ENCODE results near the gene PBX1.

Gene PBX1

DNA sequence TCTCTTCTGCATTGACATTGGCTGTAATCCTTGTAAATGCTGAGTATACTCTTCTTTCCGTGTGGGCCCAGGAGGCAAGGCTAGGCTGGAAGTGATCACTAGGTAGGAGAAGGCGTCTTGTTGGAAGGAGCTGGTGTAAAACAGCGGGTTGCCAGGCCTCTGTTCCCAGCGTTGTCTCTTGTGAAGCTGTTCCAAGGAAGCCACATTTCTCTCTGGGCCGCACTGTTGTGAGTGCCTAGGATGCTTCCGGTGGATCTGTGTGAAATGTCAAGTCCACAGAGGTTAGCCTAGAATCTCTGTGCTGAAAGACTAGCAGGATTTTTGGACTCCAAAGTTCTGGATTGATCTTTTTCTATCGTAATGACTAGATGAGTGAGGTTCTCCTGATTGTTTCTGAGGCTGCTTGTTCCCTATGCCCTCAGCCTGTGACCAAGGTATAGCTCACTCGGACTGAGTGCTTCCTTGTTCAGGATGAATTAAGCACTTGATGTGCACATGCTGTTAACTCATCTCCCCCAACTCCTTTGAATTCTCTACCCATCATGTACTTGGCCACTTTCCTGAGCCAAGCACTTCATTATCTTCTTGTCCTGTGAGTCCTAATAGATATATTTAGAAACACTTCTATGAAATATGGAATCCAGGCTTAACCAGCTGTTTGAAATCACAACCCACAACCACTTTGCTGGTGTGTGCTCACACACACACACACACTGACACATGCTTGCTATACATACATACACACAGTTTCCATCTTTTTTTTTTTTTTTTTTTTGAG, 63.3 kb downstream of the PBX1 start:
- DNase-seq = no peak

DNA sequence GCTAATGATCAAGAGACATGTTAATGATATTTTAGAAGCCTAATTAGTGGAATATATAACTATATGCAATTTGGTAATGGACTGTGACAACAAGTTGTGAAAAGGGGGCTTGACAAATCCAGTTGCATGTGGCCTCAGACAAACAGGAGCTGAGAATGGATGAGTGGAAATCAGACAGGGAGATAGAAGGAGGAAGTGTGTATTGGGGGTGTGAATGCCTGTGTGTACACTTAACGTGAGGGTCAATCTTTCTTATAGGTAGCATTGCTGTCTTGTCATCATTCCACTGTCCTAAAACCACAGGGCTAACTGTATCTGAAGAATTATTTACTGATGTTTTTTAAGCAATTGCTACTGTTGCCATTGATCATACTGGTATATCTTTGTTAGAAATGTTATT, 64.8 kb downstream of the PBX1 start:
- no peak for DNase-seq

DNA sequence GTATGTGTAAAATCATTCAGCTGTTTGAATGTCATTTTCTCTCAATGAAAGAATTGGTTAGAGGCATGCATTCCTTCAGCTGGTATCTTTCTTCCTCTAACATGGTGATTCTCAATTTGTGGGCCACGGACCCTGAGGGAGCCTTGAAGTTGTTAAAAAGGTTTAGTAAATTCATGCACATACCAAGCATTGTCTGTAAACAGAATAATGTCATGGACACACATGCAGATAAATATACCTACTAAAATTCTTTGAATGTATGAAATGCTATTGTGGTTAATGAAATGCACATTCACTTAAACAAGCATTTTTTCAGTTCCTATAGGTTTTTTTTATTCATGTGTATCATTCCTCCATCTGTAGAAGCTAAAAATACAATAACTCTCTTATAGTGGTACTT, 65.4 kb downstream of the PBX1 start:
- DNase-seq = no peak

DNA sequence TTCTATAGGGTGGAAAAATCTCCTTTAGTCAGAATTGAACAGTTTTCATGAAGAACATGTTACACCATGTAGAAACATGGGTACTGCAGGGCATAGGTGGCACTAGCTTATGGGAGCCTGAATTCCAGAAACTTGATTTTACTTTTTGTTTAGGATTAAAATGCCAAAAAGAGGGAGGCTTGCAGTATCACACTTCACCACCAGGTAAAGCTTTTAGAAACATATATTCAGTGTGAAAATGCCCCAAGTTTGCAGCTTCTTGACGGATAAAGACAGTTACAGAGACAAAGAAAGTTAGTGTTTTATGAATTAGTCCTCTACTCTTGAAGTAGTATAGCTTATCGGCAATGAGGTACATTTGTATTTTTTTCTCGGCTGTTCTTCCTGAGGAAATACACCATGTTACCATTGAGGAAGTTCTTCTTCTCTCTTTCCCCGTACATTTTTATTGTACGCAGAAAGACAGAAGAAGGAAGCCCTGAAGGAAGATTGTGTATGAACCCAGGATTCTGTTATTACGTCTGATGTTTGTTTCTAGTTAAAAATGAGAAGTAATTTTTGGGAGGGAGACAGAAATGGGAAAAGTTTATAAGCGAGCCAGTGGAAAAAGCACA, 66.1 kb downstream of the PBX1 start:
- DNase-seq = no peak

DNA sequence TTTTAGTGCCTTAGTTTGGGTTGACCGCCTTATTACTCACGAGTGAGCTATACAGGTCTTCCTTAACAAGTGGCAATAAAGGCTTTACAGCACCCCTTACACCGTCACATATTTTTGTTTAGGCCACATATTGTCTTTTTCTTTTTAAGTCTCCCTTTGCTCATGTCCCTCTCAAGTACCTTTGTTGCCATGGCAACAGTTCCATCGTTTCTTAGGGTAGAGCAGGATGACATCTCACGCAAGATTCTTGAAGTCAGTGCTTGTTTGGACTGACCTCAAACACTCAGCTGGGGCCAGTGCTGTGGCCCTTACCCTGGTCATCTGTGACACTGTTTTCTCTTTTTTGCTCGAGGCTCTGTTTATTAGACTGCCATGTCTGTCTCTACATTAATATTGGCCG, 69.8 kb downstream of the PBX1 start:
- no peak for DNase-seq

DNA sequence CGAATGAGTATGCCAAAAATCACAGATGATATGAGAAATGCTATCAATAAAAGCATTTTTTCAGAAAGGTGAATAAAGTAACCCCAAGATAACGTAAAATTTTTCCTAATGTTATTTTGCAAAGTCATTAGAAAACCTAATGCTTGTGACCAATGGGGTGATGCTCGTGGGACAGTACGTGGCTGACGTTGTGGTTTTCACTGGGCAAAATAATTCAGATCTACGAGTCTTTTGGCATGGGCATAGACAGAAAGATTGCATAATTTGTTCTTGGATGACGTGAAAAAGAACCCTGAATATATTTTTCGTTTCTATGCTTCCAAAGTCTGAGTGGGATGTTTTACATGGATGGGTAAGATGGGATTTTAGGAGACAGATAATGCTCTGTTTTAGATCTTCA, 71.0 kb downstream of the PBX1 start:
- DNase-seq = no peak

DNA sequence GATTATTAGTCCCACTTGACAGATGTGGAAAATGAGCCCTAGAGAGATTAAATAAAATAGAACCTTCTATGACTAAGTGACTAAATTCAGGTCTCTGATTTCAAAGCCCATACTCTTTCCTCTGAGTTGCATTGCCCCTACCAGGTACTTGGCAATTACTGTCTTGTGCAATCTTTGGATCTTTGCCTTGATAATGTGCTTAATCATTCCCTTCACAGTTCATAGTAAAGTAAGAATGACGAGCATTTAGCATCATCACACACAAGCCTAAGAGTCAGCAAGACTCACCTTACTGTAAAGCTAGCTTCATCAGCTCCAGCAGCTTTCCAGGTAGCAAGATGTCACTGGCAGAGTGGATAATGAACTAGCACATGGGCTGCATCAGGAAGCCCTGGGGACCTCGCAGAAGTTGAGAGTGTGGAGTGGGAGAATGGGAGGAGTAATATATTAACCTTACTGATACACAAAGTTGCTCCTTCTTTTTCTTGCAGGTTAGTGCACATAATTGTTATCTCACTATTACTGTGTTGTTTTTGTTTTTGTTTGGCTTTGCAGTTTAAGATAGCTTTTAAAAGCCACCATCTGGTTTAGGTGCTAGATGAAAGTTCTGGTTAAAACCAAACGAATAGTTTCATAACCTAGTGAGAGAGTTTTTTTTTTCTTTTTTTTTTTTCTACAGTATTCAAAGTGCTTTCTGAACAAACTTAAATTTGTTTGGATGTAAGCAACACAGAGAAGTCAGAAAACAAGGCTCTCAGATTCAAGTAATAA, 71.8 kb downstream of the PBX1 start:
- DNase-seq = no peak

DNA sequence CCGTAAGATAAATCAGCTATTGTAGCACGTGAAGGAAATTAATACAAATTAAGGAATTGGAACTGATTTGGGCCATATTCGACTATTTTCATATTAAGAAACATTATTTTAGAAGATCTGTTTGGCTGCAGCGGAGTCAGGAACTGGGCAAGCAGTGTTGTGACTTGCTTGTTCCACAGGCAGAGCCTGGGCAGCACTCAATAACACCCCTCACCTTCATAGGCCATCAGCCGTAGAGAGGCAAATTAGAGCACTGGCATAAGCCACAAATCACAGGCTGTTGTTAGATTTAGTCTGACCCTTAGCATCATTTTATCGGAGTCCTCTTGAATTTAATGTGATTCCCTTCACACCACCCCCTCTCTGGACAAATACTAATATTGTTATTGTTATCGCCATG, 72.8 kb downstream of the PBX1 start:
- no peak for DNase-seq

DNA sequence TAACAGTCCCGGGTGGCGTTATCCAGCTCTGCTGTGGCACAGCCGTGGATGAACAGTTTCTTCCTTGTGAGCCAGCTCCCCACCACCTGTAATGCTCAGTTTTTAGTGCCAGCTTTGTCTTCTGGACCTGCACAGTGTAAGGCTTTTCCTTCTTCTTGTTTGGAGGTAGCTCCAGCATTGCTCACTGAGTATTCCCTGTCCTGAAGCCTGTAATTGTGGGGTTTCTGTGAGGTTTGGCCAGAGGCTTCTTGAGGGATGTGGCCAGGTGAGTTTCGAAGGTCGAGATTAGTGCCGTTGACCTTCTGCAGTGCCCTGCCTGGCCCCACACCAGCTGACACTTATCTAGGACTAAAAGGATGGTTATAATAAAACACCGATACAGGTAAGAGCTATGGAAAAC, 75.0 kb downstream of the PBX1 start:
- DNase-seq = no peak

GRCh38 chr1:164635059-164635802, 76.2 kb downstream of the PBX1 start:
- DNase-seq = no peak

GRCh38 chr1:164635803-164636731, 77.1 kb downstream of the PBX1 start:
- DNase-seq = no peak

GRCh38 chr1:164636757-164637156, 77.8 kb downstream of the PBX1 start:
- no peak for DNase-seq

GRCh38 chr1:164637461-164638375, 78.7 kb downstream of the PBX1 start:
- DNase-seq = no peak

- DNase-seq = no peak
Measured at GRCh38 chr1:164638492-164639202, 79.7 kb downstream of the PBX1 start.

DNA sequence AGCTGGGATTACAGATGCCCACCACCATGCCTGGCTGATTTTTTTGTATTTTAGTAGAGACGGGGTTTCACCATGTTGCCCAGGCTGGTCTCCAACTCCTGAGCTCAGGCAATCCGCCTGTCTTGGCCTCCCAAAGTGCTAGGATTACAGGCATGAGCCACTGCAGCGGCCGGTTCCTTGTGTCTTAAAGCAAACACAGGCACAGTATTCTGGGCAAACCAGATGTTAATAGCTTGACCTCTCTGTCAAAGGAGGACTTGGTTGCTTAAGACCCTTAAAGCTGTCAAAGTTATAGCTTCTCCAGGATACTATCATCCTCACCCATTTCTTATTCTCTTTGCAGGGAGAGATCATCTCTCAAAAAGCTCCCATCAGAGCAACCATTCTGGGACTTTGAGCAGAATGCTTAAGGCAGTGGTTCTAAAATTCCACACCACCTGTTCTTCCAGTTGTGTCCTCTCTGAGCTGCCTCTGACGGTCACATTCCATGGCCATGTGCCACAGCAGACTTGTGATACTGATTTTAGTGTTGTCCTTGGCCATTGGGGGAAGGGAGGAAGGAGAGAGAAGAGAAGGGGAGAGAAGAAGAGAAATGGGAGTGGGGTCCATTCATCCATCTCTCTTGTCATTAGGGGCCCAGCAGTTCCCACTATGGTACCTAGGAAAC, 81.8 kb downstream of the PBX1 start:
- DNase-seq = no peak

DNA sequence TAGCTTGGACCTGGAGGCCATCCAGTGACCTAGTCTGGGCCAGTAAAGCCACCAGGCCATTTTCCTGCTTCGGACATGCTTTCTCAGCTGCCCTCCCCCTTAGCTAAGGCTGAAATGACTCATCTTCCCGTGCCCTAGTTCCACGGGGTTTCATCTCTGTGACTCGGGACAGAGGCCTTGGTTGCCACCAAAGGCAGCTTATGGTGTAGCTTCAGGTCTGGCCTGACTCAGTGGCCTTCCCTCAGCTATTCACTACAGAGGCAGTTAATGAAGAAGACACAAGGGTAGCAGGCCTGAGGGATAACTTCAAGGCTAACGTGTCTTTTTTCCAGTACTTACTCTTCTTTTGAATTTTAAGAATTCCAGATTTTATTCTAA, 82.4 kb downstream of the PBX1 start:
- DNase-seq = no peak

DNA sequence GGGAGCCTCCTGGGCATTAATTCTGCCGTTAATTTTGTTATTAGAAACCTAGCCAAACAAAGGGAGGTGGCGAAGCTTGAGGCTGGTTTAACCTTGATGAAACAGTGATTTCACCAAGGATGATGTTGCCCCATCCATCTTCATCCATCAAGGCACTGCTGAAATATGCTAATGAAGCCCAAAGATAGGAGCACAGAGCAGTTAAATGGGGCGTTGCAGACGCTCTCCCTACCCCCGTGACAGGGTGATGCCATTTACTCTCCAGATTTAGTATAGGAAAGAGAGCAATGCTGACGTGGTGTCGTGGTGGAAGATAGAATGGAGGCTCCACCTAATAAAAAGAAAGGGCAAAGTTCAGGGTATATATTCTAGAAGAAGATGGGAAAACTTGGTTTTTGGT, 84.0 kb downstream of the PBX1 start:
- DNase-seq = no peak

DNA sequence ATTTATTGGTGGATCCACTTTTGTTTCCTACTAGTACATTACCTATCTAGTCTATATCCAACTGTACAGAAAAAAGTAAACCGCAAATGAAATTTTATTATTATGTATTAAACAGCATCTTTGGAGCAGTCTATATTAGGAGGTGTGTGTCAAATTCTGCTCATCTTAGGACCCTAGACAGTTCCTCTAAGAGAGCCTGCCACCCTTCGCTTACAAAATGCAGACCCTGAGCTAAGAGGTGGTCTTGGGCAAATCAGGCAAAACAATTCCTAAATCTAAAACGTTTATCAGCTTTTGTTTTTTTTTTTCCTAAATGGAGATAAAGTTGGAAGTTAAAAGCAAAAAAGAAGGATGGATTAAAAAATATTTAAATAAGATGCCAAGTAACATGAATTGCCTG, 85.3 kb downstream of the PBX1 start:
- no peak for DNase-seq

DNA sequence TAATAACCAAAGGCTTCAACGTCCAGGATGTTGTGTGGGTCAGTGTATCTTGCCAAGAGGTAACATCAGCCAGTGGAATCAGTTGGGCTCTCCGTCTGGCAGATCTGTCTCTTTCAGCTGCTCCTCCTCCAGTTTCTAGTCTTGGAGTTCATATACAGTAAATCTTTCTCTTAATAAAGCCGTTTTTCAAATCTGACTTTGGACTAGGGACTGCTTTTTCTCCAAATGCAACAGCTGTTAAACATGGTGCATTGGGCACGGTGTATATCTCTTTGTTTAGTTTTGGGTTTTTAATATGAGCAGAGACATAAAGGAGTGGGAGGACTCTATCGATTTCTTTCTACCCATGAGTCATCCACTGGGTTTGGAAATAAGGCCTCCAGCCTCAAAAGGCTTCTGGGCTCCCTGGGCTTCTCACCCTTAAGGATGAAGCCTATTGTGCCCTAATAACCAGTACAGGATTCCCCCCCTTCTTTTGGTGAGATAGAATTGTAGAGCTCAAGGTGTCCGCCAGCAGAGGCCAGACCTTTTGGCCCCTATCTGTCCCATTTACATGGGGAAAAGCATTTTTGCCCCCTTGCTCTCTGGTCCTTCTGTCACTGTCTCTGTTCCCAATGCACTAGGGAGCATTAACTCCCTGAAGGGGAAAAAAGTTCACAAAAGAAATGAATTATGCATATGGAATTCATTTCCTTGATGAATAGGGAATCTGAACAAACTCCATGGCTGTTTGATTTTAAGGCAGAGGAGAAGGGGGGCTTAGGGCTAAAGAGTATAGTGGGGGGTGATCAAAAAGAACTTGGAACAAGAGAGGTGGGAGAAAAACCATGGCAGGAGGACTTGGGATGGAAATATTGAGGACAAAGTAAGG, 86.0 kb downstream of the PBX1 start:
- DNase-seq = no peak

All from activated naive CD4-positive, alpha-beta T cell (primary cell).